ENCODE measurements around the gene IGSF21. TPM values are rescaled to one million over a fixed set of nuclear protein-coding genes. Genes with fewer than 3 reads are reported as not detected.

Gene IGSF21
- total and polyA plus RNA-seq, 2 of the 8 experiments (the other 6 are each of a cell fraction or from before 2014, with no cell fraction given) = 22.5 to 28.5 TPM

- Histone ChIP-seq H3K79me1 (ENCODE audit: low read depth, low read length) (no peaks in the 10 kb centered on the region), H2BK20ac (ENCODE audit: low read length) (no peak overlapping the region), H2BK15ac (ENCODE audit: low read length) (no peak overlapping the region), H4K5ac (ENCODE audit: insufficient read length, low read depth, low read length) (no peak overlapping the region), H2AK5ac (ENCODE audit: low read depth, low read length) (no peak overlapping the region), H3K23me2 (ENCODE audit: low read depth, low read length) (no peaks in the 10 kb centered on the region), H3K4ac (replicated peaks; ENCODE audit: insufficient read length, low read depth, low read length) (no peak overlapping the region), H2BK12ac (ENCODE audit: low read depth, low read length) (no peak overlapping the region), H3K4me1 (replicated peaks in 1 of 4; ENCODE audit: control insufficient read depth in 3 of 4, insufficient read depth in 4 of 4, low read length in 3 of 4) (peaks cover 0 to 4% (median under 1%) of the 10 kb centered on the region in 4 experiments; a peak in 2 of 7 replicates), H3K23ac (ENCODE audit: insufficient read length) (no peak overlapping the region), H3K9ac (replicated peaks in 1 of 4; ENCODE audit: extremely low read depth in 1 of 4, low read depth in 3 of 4, low read length in 3 of 4) (no peak overlapping the region), H3K79me2 (ENCODE audit: control insufficient read depth in 1 of 2, insufficient read depth in 2 of 2, low read length in 2 of 2) (no peaks in the 10 kb centered on the region), H3K18ac (ENCODE audit: extremely low read depth, low read length) (no peak overlapping the region), H4K8ac (ENCODE audit: extremely low read depth, insufficient read depth, low read length) (no peak overlapping the region), H2BK120ac (replicated peaks; ENCODE audit: low read depth, low read length) (no peak overlapping the region), H3K36me3 (ENCODE audit: control insufficient read depth in 2 of 4, insufficient read depth in 4 of 4, low read length in 3 of 4) (no peaks in the 10 kb centered on the region), H2BK5ac (ENCODE audit: low read depth, low read length) (no peak overlapping the region), H3K27ac (ENCODE audit: low read depth, low read length) (no peak overlapping the region), H3K27me3 (replicated peaks in 1 of 4; ENCODE audit: control insufficient read depth in 3 of 4, extremely low read depth in 1 of 4, insufficient read depth in 3 of 4, low read length in 3 of 4) (peaks cover 0 to 3% (median 0%) of the 10 kb centered on the region in 4 experiments; a peak in 1 of 7 replicates), H3K56ac (replicated peaks; ENCODE audit: insufficient read length, low read depth, low read length) (no peak overlapping the region), H4K20me1 (replicated peaks in 1 of 2; ENCODE audit: control insufficient read depth in 1 of 2, insufficient read depth in 2 of 2, low read length in 2 of 2) (no peaks in the 10 kb centered on the region), H4K91ac (replicated peaks; ENCODE audit: insufficient read length, low read length) (no peak overlapping the region), H3K4me3 (ENCODE audit: extremely low read depth in 1 of 4, insufficient read depth in 2 of 4, low read depth in 3 of 4, low read length in 4 of 4) (no peak overlapping the region), H3K14ac (ENCODE audit: insufficient read length) (no peak overlapping the region), H3K9me3 (ENCODE audit: insufficient read depth in 2 of 2, low read depth in 1 of 2, low read length in 1 of 2) (no peaks in the 10 kb centered on the region), H3K4me2 (ENCODE audit: insufficient read depth in 1 of 2, low read depth in 2 of 2, low read length in 2 of 2) (no peak overlapping the region), H2AFZ (ENCODE audit: low read length) (no peak overlapping the region)
- DNase-seq (ENCODE audit: low read depth in 1 of 2, low spot score in 2 of 2) = no peak
- ChIA-PET POLR2A (ENCODE audit: partially characterized antibody) (no interaction called here), CTCF (ENCODE audit: partially characterized antibody) (interaction anchor here (1.0 to 1.7 kb wide), 5 partner anchors 9 to 412 kb away, joined by 3 to 6 read pairs (median 3); no protein-coding TSS in a partner anchor)
- no peak for FAIRE-seq
- TF ChIP-seq HDAC6 (IDR thresholded peaks at IDR 0.05; ENCODE audit: low read depth, low read length) = no peak
- peak; percentile 72; the same call in 1 of the 2 replicates for TF ChIP-seq CEBPB (IDR thresholded peaks at IDR 0.05; ENCODE audit: low read depth, low read length)
- 88% methylated on average over 7 of the region's 11 CpGs; no CpG with 5 or more reads in 1 of the 2 experiments for WGBS, 2 experiments (ENCODE audit: extremely low coverage in 1 of 2, insufficient coverage in 1 of 2, insufficient read length in 1 of 2, insufficient replicate concordance in 2 of 2, low coverage in 1 of 2, low lambda C conversion rate in 2 of 2, missing lambda C conversion rate in 1 of 2)
Observed at GRCh38 chr1:18073066-18073642, 34.4 kb upstream of the IGSF21 start.
